SU-DHL-6 (cell line): ENCODE data around the gene ABCB11.

Experiments
- EZH2phosphoT487 ChIP-seq: fragments of 200-600 bp; sonication (generic), shearing (Covaris generic); conservative IDR thresholded peaks from 2 replicates; pipeline ENCODE4 v1.6.1; 2018; ENCODE audit warnings: mild to moderate bottlenecking, antibody characterized with exemption, low read length, moderate library complexity, mixed read lengths
- TF ChIP-seq, protein P1 (sequence below): fragments of 200-600 bp; sonication (generic); IDR thresholded peaks from one replicate; pipeline ENCODE4 v1.5.1; 2017; ENCODE audit warnings: antibody characterized with exemption, mild to moderate bottlenecking, low read length, moderate library complexity; ENCODE audit not compliant: insufficient read depth, poor library complexity, severe bottlenecking

DNA sequence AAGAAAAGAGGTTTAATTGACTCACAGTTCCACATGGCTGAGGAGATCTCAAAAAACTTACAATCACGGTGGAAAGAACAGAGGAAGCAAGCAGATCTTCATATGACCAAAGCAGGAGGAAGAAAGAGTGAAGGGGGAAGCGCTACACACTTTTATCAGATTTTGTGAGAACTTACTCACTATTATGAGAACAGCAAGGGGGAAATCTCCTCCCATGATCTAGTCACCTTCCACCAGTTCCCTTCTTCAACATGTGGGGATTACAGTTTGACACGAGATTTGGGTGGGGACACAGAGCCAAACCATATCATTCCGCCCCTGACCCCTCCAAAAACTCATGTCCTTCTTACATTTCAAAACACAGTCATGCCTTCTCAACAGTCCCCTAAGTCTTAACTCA lies 75.8 kb downstream of the ABCB11 start:
- TF ChIP-seq, protein P1, sequence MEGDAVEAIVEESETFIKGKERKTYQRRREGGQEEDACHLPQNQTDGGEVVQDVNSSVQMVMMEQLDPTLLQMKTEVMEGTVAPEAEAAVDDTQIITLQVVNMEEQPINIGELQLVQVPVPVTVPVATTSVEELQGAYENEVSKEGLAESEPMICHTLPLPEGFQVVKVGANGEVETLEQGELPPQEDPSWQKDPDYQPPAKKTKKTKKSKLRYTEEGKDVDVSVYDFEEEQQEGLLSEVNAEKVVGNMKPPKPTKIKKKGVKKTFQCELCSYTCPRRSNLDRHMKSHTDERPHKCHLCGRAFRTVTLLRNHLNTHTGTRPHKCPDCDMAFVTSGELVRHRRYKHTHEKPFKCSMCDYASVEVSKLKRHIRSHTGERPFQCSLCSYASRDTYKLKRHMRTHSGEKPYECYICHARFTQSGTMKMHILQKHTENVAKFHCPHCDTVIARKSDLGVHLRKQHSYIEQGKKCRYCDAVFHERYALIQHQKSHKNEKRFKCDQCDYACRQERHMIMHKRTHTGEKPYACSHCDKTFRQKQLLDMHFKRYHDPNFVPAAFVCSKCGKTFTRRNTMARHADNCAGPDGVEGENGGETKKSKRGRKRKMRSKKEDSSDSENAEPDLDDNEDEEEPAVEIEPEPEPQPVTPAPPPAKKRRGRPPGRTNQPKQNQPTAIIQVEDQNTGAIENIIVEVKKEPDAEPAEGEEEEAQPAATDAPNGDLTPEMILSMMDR, result no peak
- no peak for TF ChIP-seq EZH2phosphoT487
